ENCODE measurements around the gene CNTNAP5.

Gene CNTNAP5

DNA sequence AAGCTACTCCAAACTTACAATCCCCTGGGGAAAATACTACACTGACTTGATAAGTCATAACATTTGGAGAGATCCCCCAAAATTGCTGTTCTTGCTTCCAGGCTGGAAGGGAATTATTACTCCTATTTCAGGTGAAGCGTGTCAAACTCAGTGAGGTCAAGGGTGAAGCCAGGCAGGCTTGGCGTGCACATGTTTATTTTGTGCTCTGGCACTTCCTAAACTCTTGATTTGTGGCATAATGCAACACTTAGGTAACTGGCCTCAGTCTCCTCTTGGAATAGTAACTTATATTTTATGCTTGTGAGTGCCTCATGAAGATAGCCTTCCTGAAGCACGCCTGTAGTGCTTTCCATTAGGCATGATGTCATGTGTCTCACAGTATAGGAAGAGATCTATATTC is 751.2 kb downstream of the CNTNAP5 start:
- Histone ChIP-seq H3K9me3 (ENCODE audit: control insufficient read depth, low read length) (no peaks in the 10 kb centered on the region), H3K4me3 (ENCODE audit: extremely low read depth, insufficient read depth, low read length, poor library complexity, severe bottlenecking) (no peak overlapping the region), H3K36me3 (ENCODE audit: control insufficient read depth, insufficient read depth, low read length) (no peaks in the 10 kb centered on the region), H3K4me1 (ENCODE audit: control insufficient read depth, insufficient read depth, low read length, poor library complexity, severe bottlenecking) (peaks cover 6% of the 10 kb centered on the region), H3K27ac (ENCODE audit: low read depth, low read length, severe bottlenecking) (no peak overlapping the region)
- 100% methylated on average over 1 to 2 of the region's 3 CpGs for WGBS, 2 experiments (ENCODE audit: insufficient coverage in 2 of 2)

DNA sequence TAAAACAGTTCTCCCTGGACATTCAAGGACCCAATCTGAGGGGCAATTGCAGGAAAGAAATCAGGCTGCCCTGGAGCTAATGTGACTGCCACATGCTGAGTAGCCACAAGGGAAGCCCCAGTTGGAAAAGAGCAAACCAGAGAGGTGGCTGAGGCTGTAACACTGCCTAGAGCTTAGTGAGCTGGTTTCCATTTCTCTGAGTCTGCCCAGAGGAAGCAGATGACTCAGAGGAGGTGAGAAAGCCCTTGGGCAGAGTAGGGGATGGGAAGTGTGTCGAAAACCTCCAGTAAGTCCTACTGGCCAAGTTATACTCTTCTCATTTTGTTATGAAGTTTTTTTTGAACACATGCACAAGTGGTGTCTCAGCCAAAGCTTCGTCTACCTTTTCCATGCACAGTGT is 753.0 kb downstream of the CNTNAP5 start:
- Histone ChIP-seq H3K36me3 (ENCODE audit: control insufficient read depth, insufficient read depth, low read length) (no peaks in the 10 kb centered on the region), H3K27ac (ENCODE audit: low read depth, low read length, severe bottlenecking) (no peak overlapping the region), H3K9me3 (ENCODE audit: control insufficient read depth, low read length) (no peaks in the 10 kb centered on the region), H3K4me3 (ENCODE audit: extremely low read depth, insufficient read depth, low read length, poor library complexity, severe bottlenecking) (no peak overlapping the region), H3K4me1 (ENCODE audit: control insufficient read depth, insufficient read depth, low read length, poor library complexity, severe bottlenecking) (peaks cover 6% of the 10 kb centered on the region)
- 60 to 77% methylated on average over 1 to 2 of the region's 2 CpGs for WGBS, 2 experiments (ENCODE audit: insufficient coverage in 2 of 2)

DNA sequence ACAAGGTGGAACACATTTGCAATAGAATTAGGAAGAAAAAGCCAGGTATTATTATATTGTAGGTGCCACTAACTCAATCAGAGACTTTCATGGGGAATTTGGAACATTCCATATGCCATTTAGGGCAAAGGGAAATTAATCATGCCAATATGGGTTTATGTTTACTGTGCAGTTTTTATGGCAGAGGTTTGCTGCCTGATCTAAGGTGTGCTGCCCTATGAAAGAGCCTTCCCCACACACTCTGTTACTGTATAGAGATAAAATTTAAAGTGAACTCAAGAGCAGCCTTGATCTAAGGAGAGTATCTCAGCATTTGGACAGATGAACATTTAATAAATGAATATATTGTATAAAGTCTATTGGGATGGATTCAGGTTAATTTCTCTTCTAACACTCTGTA is 771.6 kb downstream of the CNTNAP5 start:
- Histone ChIP-seq H3K4me3 (ENCODE audit: extremely low read depth, insufficient read depth, low read length, poor library complexity, severe bottlenecking) (no peak overlapping the region), H3K4me1 (ENCODE audit: control insufficient read depth, insufficient read depth, low read length, poor library complexity, severe bottlenecking) (no peaks in the 10 kb centered on the region)

DNA sequence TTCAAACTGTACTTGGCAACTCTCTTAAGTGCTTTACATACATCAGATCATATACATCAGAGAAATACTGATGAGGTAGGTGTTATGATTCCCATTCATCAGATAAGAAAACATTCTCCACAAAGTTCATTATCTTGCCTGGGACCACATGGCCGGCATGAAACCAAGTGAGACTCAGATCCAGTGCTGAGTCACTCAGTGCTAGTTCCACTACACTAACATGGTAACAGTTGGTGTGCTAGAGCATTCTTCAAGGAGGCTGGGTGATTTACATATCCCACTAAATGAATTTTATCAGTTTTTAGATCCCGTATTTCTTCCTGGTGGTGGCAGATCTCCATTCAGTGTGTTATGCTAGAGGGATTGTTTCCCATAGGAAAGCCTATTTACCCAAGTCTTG is 772.0 kb downstream of the CNTNAP5 start:
- Histone ChIP-seq H3K36me3 (ENCODE audit: control insufficient read depth, insufficient read depth, low read length) (no peaks in the 10 kb centered on the region), H3K4me1 (ENCODE audit: control insufficient read depth, insufficient read depth, low read length, poor library complexity, severe bottlenecking) (no peaks in the 10 kb centered on the region), H3K4me3 (ENCODE audit: extremely low read depth, insufficient read depth, low read length, poor library complexity, severe bottlenecking) (no peak overlapping the region), H3K9me3 (ENCODE audit: control insufficient read depth, low read length) (no peaks in the 10 kb centered on the region), H3K27ac (ENCODE audit: low read depth, low read length, severe bottlenecking) (no peak overlapping the region)
- WGBS, 2 experiments (ENCODE audit: insufficient coverage in 2 of 2), result no CpG with 5 or more reads among the region's 2 CpGs

More for the DNA sequence above, 771.6 kb downstream of the CNTNAP5 start:
- Histone ChIP-seq H3K9me3 (ENCODE audit: control insufficient read depth, low read length) (no peaks in the 10 kb centered on the region), H3K36me3 (ENCODE audit: control insufficient read depth, insufficient read depth, low read length) (no peaks in the 10 kb centered on the region), H3K27ac (ENCODE audit: low read depth, low read length, severe bottlenecking) (no peak overlapping the region)

DNA sequence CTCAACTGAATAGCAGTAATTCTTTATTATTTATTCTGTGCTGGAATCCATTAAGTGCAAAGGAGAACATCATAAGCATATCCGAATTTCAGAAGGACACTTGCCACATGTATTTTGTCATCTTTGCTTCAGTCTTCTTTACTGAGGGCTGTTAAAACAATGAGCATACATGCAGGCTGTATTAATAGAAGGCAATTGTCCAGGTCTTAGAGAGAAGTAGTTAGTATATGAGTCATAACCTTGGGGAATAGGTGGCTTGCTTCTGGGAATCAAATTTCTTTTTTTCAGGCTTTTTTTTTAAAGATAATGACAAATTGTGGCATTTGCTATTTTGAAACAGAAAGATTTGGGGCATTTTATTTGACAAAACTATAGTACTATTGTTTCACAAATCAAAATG is 773.5 kb downstream of the CNTNAP5 start:
- Histone ChIP-seq H3K4me1 (ENCODE audit: control insufficient read depth, insufficient read depth, low read length, poor library complexity, severe bottlenecking) (no peaks in the 10 kb centered on the region), H3K9me3 (ENCODE audit: control insufficient read depth, low read length) (no peaks in the 10 kb centered on the region), H3K27ac (ENCODE audit: low read depth, low read length, severe bottlenecking) (no peak overlapping the region), H3K4me3 (ENCODE audit: extremely low read depth, insufficient read depth, low read length, poor library complexity, severe bottlenecking) (no peak overlapping the region), H3K36me3 (ENCODE audit: control insufficient read depth, insufficient read depth, low read length) (no peaks in the 10 kb centered on the region)
- 86% methylated on average over 1 of the region's 1 CpG; no CpG with 5 or more reads in 1 of the 2 experiments for WGBS, 2 experiments (ENCODE audit: insufficient coverage in 2 of 2)

DNA sequence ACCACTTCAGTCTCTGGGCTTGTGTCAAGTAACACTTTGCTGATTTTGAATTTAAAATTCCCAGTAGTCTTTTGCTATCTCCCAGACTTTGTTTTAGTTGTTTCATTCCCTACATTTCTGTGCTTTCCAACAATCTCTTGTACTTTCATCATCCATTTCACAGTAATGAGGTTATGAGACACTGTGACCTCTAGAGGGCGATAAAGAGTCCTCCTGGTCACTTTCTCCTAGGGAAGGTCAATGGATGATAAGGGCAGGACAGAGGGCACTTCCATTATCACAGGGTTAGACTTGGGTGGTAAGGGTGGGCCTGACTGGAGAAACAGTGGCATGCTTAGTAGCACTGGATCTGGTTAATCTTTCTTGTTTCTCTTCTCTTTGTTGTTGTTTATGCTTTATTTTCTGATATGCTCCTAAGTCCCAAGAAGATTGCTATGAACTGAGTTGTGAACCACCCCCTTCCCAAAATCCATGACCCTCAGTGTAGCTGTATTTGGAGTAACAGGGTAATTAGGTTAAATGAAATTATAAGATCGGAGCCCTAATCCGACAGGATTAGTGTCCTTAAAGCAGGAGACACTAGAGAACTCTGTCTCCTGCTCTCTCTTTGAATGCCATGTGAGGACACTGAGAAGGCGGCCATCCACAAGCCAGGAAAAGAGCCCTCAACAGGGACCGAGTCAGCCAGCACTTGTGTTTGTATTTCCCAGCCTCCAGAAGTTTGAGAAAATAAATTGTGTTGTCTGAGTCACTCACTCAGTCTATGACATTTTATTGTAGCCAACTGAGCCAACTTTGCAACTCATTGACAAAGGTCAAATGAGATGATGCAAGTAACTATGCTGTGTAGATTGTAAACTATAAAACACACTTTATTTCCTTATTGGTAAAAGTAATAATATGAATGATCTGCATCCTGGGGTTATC is 779.2 kb downstream of the CNTNAP5 start:
- no peaks in the 10 kb centered on the region for H3K9me3 ChIP-seq (ENCODE audit: control insufficient read depth, low read length)
- H3K4me1 ChIP-seq (ENCODE audit: control insufficient read depth, insufficient read depth, low read length, poor library complexity, severe bottlenecking), result no peaks in the 10 kb centered on the region
- H3K4me3 ChIP-seq (ENCODE audit: extremely low read depth, insufficient read depth, low read length, poor library complexity, severe bottlenecking), result no peak overlapping the region
- no peaks in the 10 kb centered on the region for H3K36me3 ChIP-seq (ENCODE audit: control insufficient read depth, insufficient read depth, low read length)
- H3K27ac ChIP-seq (ENCODE audit: low read depth, low read length, severe bottlenecking), result peak overlapping the region; percentile 70
- WGBS, 2 experiments (ENCODE audit: insufficient coverage in 2 of 2), result 62 to 66% methylated on average over 4 to 5 of the region's 5 CpGs

DNA sequence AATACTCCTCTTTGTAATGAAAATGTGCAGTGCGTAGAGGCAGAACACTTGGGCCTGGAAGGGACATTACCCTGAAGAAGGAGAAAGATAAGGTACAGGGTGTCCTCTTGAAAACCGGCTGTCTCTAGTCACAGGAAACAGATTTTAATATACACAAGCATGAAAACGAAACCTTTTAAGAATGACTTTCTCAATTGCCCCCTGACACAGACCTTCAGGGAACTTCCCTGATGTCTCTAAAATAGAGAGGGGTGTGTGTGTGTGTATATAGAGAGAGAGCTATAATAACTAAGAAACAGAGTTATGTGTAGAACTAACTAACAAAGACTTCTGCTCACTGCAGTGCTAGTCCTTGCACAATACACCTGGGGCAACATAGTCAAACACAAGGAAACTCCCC is 780.0 kb downstream of the CNTNAP5 start:
- H3K9me3 ChIP-seq (ENCODE audit: control insufficient read depth, low read length), result no peaks in the 10 kb centered on the region
- H3K4me1 ChIP-seq (ENCODE audit: control insufficient read depth, insufficient read depth, low read length, poor library complexity, severe bottlenecking), result no peaks in the 10 kb centered on the region
- H3K27ac ChIP-seq (ENCODE audit: low read depth, low read length, severe bottlenecking), result no peak overlapping the region
- H3K36me3 ChIP-seq (ENCODE audit: control insufficient read depth, insufficient read depth, low read length), result no peaks in the 10 kb centered on the region
- H3K4me3 ChIP-seq (ENCODE audit: extremely low read depth, insufficient read depth, low read length, poor library complexity, severe bottlenecking), result no peak overlapping the region
- 100% methylated on average over 1 of the region's 3 CpGs; no CpG with 5 or more reads in 1 of the 2 experiments for WGBS, 2 experiments (ENCODE audit: insufficient coverage in 2 of 2)

DNA sequence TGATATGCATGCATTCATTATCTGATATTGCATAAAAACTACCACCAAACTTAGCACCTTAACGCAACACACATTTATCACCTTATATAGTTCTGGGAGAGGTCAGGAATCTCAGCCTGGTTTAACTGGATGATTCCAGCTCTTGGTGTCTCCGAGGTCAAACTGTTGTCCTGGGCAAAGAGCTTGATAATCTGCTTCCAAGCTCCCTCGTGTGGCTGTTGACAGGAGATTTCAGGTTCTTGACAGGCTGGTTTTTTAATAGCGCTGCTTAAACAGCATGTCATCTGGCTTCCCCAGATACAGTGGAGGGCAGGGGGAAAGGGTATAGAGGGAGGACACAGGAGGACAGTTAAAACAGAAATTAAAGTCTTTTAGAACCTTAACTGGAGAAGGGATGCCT is 785.0 kb downstream of the CNTNAP5 start:
- Histone ChIP-seq H3K9me3 (ENCODE audit: control insufficient read depth, low read length) (no peaks in the 10 kb centered on the region), H3K36me3 (ENCODE audit: control insufficient read depth, insufficient read depth, low read length) (no peaks in the 10 kb centered on the region), H3K4me3 (ENCODE audit: extremely low read depth, insufficient read depth, low read length, poor library complexity, severe bottlenecking) (no peak overlapping the region), H3K27ac (ENCODE audit: low read depth, low read length, severe bottlenecking) (no peak overlapping the region), H3K4me1 (ENCODE audit: control insufficient read depth, insufficient read depth, low read length, poor library complexity, severe bottlenecking) (no peaks in the 10 kb centered on the region)
- WGBS, 2 experiments (ENCODE audit: insufficient coverage in 2 of 2), result 22 to 48% methylated on average over 3 to 4 of the region's 4 CpGs

DNA sequence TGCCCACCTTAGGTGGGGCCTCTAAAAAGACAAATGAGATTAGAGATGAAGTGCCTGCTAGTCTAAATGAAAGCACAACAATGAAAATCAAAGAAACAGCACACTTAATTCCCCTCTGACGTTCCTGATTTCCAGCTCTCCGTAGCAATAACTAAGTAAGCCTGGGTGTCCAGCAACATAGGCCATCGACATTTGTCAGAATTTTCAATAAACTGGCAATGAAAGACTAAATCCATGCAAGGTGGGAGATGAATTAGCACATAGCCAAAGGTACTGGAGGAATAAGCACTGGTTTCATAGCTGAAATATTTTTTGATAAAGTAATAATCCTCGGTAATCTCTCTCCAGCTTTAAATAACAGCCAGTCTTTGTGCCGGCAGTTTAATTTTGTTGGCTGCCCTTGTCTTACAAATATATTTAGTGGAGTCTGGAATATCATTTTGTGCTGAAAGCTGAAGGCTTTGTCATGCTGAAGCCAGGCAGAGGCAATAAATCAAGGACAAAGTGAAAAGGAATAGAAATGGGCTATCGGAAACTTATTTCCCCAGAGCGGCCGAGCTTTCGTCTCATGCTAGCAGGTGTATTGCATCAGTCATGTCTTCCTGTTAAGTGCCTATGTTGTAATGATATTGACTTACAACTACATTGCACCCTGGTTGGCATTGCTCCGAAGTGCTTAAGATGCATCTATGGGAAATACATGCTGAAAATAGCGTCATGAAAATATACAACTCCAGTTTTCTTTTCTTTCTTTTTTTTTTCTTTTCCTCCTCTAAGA is 790.1 kb downstream of the CNTNAP5 start:
- Histone ChIP-seq H3K27ac (ENCODE audit: low read depth, low read length, severe bottlenecking) (no peak overlapping the region), H3K4me3 (ENCODE audit: extremely low read depth, insufficient read depth, low read length, poor library complexity, severe bottlenecking) (no peak overlapping the region), H3K36me3 (ENCODE audit: control insufficient read depth, insufficient read depth, low read length) (no peaks in the 10 kb centered on the region), H3K4me1 (ENCODE audit: control insufficient read depth, insufficient read depth, low read length, poor library complexity, severe bottlenecking) (no peaks in the 10 kb centered on the region), H3K9me3 (ENCODE audit: control insufficient read depth, low read length) (no peaks in the 10 kb centered on the region)
- 92 to 95% methylated on average over 7 to 8 of the region's 11 CpGs for WGBS, 2 experiments (ENCODE audit: insufficient coverage in 2 of 2)

DNA sequence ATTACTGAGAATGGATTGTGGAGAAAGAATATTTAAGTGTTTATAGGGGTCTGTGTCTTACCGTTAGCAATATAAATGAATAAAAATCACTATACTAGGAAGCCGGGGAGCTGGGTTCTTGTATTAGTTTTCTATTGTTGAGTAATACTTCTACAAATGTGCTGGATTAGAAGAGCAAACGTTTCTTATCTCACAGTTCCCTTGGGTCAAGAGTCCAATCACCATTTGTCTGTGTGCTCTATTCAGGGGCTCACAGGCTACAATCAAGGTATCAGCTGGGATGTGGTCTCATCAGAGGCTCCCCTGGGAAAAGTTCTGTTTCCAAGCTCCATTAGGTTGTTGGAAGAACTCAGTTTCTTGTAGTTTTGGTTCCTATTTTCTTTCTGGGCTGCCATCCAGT is 790.9 kb downstream of the CNTNAP5 start:
- no peak overlapping the region for H3K27ac ChIP-seq (ENCODE audit: low read depth, low read length, severe bottlenecking)
- no peaks in the 10 kb centered on the region for H3K9me3 ChIP-seq (ENCODE audit: control insufficient read depth, low read length)
- no peaks in the 10 kb centered on the region for H3K36me3 ChIP-seq (ENCODE audit: control insufficient read depth, insufficient read depth, low read length)
- no peak overlapping the region for H3K4me3 ChIP-seq (ENCODE audit: extremely low read depth, insufficient read depth, low read length, poor library complexity, severe bottlenecking)
- H3K4me1 ChIP-seq (ENCODE audit: control insufficient read depth, insufficient read depth, low read length, poor library complexity, severe bottlenecking), result no peaks in the 10 kb centered on the region
- WGBS, 2 experiments (ENCODE audit: insufficient coverage in 2 of 2), result no CpG with 5 or more reads among the region's 3 CpGs

DNA sequence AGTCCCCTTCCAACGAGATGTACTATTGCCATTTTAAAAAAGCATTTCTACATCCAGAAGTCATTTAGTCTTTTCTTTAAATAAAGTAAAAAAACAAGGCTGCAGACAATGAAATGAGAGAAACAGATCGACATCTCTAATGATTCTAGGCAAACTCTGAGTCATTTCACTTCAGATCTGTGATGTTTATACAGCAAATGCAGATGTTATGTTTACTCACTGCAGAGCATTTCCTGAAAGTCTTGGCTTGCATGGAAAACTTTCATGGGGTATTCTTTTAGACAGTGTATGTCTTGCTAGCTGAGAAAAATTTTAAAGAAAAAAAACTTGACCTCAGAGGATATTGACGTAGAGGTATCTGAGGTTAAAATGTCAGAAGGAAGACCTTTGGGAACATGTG is 797.4 kb downstream of the CNTNAP5 start:
- Histone ChIP-seq H3K9me3 (ENCODE audit: control insufficient read depth, low read length) (no peaks in the 10 kb centered on the region), H3K4me1 (ENCODE audit: control insufficient read depth, insufficient read depth, low read length, poor library complexity, severe bottlenecking) (no peaks in the 10 kb centered on the region), H3K36me3 (ENCODE audit: control insufficient read depth, insufficient read depth, low read length) (no peaks in the 10 kb centered on the region), H3K27ac (ENCODE audit: low read depth, low read length, severe bottlenecking) (no peak overlapping the region), H3K4me3 (ENCODE audit: extremely low read depth, insufficient read depth, low read length, poor library complexity, severe bottlenecking) (no peak overlapping the region)
- WGBS, 2 experiments (ENCODE audit: insufficient coverage in 2 of 2), result 100% methylated on average over 1 to 2 of the region's 3 CpGs
